GM18907 (cell line): ENCODE data around the gene CCT5.

Experiments
- ATAC-seq: cut with Tn5 transposase; IDR thresholded peaks from one replicate; pipeline ENCODE4 v1.9.1; 2021; ENCODE audit warnings: mild to moderate bottlenecking, moderate library complexity; ENCODE audit not compliant: unreplicated experiment

The CCT5 gene

DNA sequence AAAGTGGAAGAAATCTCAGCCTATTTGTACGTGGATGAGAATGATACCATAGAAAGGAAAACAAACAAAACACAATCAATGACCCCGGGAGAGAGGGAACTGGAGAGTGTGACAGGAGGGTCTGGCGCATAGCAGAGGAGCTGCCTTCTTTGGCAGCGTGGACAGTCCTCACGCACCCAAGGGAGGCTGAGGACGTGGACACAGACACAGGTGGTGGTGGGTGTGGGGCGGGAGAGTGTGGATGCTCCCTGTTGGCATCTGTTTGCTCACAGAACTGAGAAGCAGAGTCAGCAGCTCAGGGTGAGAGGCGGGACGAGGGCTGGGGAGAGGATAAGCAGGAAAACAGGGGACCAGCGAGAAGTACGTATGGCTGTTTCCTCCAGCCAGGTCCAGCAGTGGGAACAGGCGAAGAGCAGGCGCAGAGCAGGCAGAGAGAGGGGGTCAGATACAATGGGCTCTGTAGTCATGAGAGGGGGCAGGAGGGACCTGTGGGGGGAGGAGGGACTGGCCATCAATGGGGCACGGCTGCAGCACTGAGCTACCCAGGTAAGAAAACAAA is 47.6 kb downstream of the CCT5 start:
- ATAC-seq = no peak

- ATAC-seq = no peak
These were observed 50.2 kb downstream of the CCT5 start for GRCh38 chr5:10300246-10300645.

DNA sequence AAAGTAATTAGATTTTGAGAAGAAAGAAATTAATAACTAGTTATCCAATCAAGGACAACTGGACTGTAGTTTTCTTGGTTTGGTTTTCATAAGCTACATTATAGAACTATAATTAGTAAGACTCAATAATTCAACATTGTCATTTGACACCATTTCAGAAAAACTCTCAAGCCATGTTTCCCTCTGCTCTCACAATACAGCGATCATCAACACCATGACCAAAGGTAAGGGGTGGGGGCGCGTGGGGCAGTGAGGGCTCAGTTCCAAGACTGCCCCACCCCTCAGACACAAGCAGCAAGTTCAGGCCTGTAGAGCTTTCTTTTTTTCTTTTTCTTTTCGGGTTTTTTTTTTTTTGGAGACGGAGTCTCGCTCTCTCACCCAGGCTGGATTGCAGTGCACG is 51.2 kb downstream of the CCT5 start:
- no peak for ATAC-seq

GRCh38 chr5:10301842-10302610 is 51.9 kb downstream of the CCT5 start:
- no peak for ATAC-seq

- ATAC-seq = no peak
These were observed 53.1 kb downstream of the CCT5 start for GRCh38 chr5:10303201-10303600.

- no peak for ATAC-seq
These were observed 53.7 kb downstream of the CCT5 start for GRCh38 chr5:10303699-10304170.

DNA sequence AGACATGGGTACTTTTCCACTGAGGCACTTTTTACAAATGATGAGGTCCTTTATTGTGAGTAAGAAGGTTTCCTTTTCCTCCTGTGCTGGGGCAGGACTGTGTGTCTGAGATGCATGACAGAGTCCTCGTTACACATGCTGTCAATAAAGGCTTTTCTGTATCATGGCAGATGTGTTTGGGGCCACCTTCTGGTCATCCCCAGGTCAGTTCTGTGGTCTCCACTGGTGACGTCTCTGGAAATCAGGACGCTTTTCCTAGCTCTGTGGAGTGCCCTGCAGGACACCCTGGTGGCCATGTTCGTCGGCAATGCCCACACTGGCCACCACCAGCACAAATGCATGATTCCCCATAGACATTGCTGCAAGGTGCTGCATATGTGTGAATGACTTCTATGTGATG is 54.9 kb downstream of the CCT5 start:
- ATAC-seq = no peak

GRCh38 chr5:10306114-10306513 is 56.0 kb downstream of the CCT5 start:
- no peak for ATAC-seq

DNA sequence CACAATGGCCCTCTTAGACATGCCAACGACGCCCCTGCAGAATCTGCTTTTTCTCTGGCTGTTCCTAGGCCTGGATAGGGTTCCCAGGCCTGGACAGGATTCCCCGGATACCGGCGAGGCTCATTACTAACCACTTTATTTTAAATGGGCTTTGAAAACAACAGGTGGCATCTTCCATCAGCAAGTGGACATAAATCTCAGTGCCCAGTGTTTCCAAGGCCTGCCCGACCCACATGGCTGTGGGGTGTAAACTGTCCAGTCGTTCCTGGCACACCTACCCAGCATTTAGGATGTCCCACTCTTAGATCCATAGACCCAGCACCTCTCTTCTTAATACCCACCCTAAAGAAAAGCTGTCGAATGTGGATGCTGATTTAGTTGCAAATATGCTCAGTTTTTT is 56.7 kb downstream of the CCT5 start:
- ATAC-seq = no peak

DNA sequence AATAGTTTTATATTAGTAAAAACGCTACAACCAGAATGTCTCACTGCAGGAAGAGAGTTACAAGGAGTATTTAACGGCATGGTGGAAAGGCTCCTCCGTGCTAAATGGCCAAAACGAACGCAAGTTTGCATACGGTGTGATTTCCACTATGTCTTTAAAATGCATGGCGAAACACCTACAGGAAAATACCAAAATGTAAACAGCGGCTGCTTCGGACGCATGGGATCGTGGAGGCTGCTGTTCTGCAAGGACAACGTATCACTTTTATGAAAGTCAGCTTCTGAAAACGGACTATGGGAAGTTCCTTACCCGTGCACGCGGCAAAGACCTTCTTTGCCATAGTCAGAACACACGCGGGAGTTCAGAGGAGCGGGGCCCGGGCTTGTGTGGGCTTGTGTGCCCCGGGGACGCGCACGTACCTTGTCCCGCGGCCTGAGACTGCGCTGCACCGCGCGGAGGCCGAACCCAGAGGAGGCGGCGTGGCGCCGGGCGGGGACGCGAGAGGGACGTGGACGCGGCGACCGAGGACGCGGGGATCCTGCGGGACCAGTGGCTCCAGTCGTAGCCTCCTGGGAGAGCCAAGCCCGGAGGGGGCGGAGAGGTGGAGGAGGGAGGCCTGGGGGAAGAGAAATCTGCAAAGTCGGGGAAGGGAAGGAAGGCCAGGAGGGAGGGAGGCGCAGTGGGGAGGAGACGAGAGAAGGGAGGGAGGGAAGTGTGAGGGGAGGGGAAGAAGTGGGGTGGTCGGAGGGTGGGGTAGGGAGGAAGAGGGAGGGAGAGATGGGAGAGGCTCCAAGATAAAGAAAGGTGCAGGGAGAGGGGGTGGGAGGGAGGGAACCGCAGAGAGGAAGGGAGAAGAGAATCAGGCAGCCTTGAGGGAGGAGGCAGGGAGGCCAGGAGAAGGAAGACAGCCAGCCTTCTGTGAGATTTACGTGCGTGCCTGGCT is 57.4 kb downstream of the CCT5 start, which contains the start of gene CMBL:
Gene CMBL (minus strand): TSS at position 697 of the 943 bp plus-strand sequence. CDS start 17,140 bp downstream, outside the sequence.
- peak; percentile 83 for ATAC-seq

DNA sequence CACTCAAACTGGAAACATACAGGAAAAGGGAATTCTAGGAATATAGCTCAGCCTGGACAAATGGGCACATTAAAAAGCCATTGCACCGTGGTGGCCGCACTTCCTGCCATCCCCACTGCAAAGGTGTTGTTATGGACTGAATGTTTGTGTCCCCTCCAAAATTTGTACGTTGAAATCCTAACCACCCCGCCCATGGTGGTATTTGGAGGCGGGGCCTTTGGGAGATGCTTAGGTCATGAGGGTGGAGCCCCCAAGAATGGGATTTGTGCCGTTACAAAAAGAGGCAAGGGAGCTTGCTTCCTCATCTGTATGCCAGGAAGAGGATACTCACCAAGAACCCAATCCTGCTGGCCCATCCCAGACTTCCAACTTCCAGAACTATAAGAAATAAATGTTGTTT is 58.8 kb downstream of the CCT5 start:
- ATAC-seq = no peak

DNA sequence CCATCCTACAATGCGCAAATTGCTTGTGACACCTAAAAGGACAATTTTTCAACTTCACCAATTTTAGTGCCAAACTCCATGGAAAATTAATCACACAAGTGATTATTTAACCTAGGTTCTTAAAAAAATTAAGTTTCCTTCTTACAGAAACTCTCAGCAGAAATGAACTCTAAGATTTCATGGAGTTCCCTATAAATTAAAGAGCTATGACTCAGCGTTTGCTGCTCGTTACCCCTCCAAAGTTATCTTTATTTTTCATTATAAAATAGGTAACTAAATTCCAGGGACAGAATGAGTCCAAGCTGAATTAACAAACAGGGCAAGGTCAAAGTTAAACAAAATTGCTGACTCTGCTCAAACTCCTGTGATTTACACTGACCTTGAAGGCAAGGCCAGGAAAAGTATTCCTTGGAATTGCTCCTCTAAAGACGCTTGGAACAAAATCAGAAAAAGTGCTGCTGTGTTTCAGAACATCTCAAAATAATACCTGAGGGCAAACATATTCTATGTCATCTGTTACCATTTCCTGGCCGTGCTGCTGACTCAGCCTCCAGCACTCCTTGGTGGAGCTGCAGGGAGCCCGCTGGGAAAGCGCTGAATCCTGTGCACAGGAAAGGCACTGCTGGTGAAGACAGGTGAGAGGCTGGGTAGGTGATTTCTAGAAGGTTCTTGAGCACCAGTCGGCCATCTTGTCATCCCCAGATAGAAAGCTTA is 60.1 kb downstream of the CCT5 start:
- no peak for ATAC-seq

DNA sequence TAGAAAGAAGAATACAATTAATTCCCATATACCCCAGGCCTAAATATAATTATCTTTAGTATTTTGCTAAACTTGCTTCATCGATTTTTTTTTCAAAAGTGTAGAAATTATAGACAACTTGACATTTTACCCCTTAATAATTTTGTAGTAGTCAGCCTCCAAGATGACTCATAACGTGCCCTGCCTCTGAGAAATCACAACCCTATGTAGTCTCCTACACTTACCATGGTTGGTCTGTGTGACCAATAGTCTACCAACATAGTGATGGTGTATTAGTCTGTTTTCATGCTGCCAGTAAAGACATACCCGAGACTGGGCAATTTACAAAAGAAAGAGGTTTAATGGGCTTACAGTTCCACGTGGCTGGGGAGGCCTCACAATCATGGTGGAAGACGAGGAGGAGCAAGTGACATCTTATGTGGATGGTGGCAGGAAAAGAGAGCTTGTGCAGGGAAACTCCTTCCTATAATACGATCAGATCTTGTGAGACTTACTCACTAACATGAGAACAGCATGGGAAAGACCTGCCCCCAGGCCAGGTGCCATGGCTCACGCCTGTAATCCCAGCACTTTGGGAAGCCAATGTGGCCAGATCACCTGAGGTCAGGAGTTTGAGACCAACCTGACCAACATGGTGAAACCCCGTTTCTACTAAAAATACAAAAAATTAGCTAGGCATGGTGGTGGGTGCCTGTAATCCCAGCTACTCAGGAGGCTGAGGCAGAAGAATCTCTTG is 60.9 kb downstream of the CCT5 start:
- peak; percentile 75 for ATAC-seq

DNA sequence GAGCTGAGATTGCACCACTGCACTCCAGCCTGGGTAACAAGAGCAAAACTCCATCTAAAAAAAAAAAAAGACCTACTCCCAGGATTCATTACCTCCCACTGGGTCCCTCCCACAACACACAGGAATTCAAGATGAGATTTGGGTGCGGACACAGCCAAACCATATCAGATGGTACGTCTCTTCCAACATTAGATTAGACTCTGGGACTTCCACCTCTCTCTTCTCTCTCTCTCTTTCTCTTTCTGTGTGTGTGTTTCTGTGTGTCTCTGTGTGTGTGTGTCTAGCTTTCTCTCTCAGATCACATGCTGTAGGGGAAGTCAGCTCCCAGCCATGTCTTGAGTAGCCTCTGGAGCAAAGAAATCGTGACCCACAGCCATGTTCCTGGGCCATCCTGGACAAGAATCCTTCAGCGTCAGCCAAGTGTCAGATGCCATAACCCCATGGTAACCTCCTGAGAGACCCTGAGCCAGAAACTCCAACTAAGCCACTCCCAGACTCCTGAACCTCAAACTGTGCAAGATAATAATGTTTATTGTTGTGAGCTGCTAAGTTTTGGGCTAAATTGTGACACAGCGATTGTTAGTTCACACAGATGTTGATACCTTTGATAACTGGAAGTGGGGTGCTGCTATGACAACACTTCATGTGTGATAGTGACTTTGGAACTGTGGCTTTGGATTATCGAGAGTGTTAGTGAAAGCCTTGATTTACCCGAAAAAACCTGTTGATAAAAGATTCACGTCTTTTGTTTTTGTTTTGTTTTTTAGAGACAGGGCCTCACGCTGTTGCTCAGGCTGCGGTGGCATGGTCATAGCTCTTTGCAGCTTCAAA is 61.7 kb downstream of the CCT5 start:
- ATAC-seq = no peak

- no peak for ATAC-seq
These were observed 65.1 kb downstream of the CCT5 start for GRCh38 chr5:10315201-10315600.
